K562 (cell line): Measurements from ENCODE around the gene COL4A1. TPM values are rescaled to one million over a fixed set of nuclear protein-coding genes. Genes with fewer than 3 reads are reported as not detected.

Source experiments
- ATAC-seq: fragments of 200-7000 bp; cut with Tn5 transposase; 3 replicates; pipeline ENCODE4 v1.9.1; 2020; ENCODE audit warnings: moderate library complexity
- BruUV-seq: library from RNA; stranded (reverse); fragments of 400-500 nt; replicated peaks from 2 replicates; lab custom pipeline; 2021; lab: Mats Ljungman, UMichigan
- CTCF ChIA-PET: fragments of 300-600 bp; formaldehyde crosslinking; extraction: SDS; loops from one replicate; lab custom pipeline; 2021; ENCODE audit warnings: low intra/inter-chr PET ratio; lab: Yijun Ruan, JAX
- POLR2A ChIA-PET: fragments of 300-600, 350-650 bp; sonication (Branson Sonifier 250); formaldehyde crosslinking; extraction: SDS; loops from one replicate; lab custom pipeline; 2021; ENCODE audit warnings: antibody characterized with exemption, inconsistent platforms; lab: Yijun Ruan, JAX
- DNase-seq, 4 experiments: peaks; one replicate each; pipeline versions ENCODE4 v3.0.0 to v3.0.0-alpha.2; 2011 to 2018; ENCODE audit warnings: low spot score in 3 of 4, mixed read lengths in 3 of 4; ENCODE audit errors: extremely low read depth in 1 of 4
- FAIRE-seq: peaks from 2 replicates; lab custom pipeline; 2011; peaks lifted over from hg19 to GRCh38; lab: Jason Lieb, UNC
- H2AFZ ChIP-seq: 2 replicates; pipeline ENCODE4 v1.6.0; 2011; ENCODE audit warnings: low read depth, low read length, control low read depth, inconsistent platforms
- H3K27ac ChIP-seq: fragments of 200-600 bp; 3 replicates; pipeline ENCODE4 v1.8.0; 2011; ENCODE audit warnings: low read depth, mild to moderate bottlenecking, control low read depth, inconsistent platforms, low read length, moderate library complexity, mixed read lengths; ENCODE audit errors: extremely low read depth
- H3K27me3 ChIP-seq, 2 experiments: fragments of 300-600 bp in 1 of 2; 2 replicates in 1 of 2; 3 replicates in 1 of 2; pipeline versions ENCODE4 v1.6.0 to v1.8.0; 2011; ENCODE audit warnings: inconsistent platforms in 2 of 2, low read length in 2 of 2, mild to moderate bottlenecking in 1 of 2, mixed read lengths in 1 of 2, moderate library complexity in 1 of 2; ENCODE audit not compliant: control insufficient read depth in 2 of 2, insufficient read depth in 2 of 2
- H3K36me3 ChIP-seq: fragments of 300-600 bp; 3 replicates; pipeline ENCODE4 v1.8.0; 2011; ENCODE audit warnings: mild to moderate bottlenecking, low read length, inconsistent platforms; ENCODE audit not compliant: control insufficient read depth, insufficient read depth
- H3K4me1 ChIP-seq, 2 experiments: fragments of 200-600 bp in 1 of 2; replicated peaks in 1 of 2; 2 replicates in 1 of 2; 3 replicates in 1 of 2; pipeline versions ENCODE4 v1.5.1 to v1.8.0; 2011; ENCODE audit warnings: inconsistent platforms in 2 of 2, low read length in 2 of 2, mild to moderate bottlenecking in 1 of 2, mixed read lengths in 1 of 2, moderate library complexity in 1 of 2; ENCODE audit not compliant: control insufficient read depth in 2 of 2, insufficient read depth in 2 of 2
- H3K4me2 ChIP-seq: 2 replicates; pipeline ENCODE4 v1.6.1; 2011; ENCODE audit warnings: low read length, control low read depth, inconsistent platforms, mixed read lengths; ENCODE audit not compliant: insufficient read depth
- H3K4me3 ChIP-seq: fragments of 200-600 bp; sonication (generic), shearing (Covaris generic); 2 replicates; pipeline ENCODE4 v1.5.1; 2016; ENCODE audit warnings: control low read depth, inconsistent platforms
- H3K79me2 ChIP-seq: fragments of 200-600 bp; 3 replicates; pipeline ENCODE4 v1.8.0; 2011; ENCODE audit warnings: low read length, inconsistent platforms; ENCODE audit not compliant: control insufficient read depth, insufficient read depth
- H3K9ac ChIP-seq, 2 experiments: 2 replicates each; pipeline versions ENCODE4 v1.6.0 to v1.6.1; 2011; ENCODE audit warnings: low read depth in 2 of 2, low read length in 2 of 2, control low read depth in 1 of 2, inconsistent platforms in 1 of 2, mild to moderate bottlenecking in 1 of 2, mixed read lengths in 1 of 2; ENCODE audit not compliant: insufficient read depth in 1 of 2
- H3K9me1 ChIP-seq: one replicate; pipeline ENCODE4 v1.6.0; 2011; ENCODE audit warnings: inconsistent platforms, mild to moderate bottlenecking, low read length, moderate library complexity; ENCODE audit not compliant: control insufficient read depth, insufficient read depth
- H3K9me3 ChIP-seq: replicated peaks from 2 replicates; pipeline ENCODE4 v1.5.1; 2011; ENCODE audit warnings: low read depth, low read length, inconsistent platforms; ENCODE audit not compliant: control insufficient read depth, insufficient read depth
- H4K20me1 ChIP-seq: replicated peaks from 2 replicates; pipeline ENCODE4 v1.6.1; 2011; ENCODE audit warnings: low read length, inconsistent platforms, mixed read lengths; ENCODE audit not compliant: control insufficient read depth, insufficient read depth
- CHD4 ChIP-seq: fragments of 200-600 bp; sonication (generic); IDR thresholded peaks from 3 replicates; pipeline ENCODE4 v1.6.1; 2012; ENCODE audit warnings: low read depth, mild to moderate bottlenecking, mixed read lengths, low read length, inconsistent platforms; ENCODE audit not compliant: insufficient read depth, insufficient replicate concordance, poor library complexity, severe bottlenecking
- ILK ChIP-seq: fragments of 450-650 bp; IDR thresholded peaks from 2 replicates; pipeline ENCODE4 v1.6.1; 2016; ENCODE audit warnings: missing genetic modification characterization, low read depth, mild to moderate bottlenecking, missing compliant biosample characterization, moderate library complexity, borderline replicate concordance
- NR3C1 ChIP-seq: sonication (generic); formaldehyde crosslinking; IDR thresholded peaks from 2 replicates; pipeline ENCODE4 v1.8.1; 2022; ENCODE audit warnings: missing genetic modification reagents
- PURB ChIP-seq: sonication (generic); formaldehyde crosslinking; IDR thresholded peaks from 2 replicates; pipeline ENCODE4 v1.9.0; 2021; ENCODE audit warnings: low read depth, mild to moderate bottlenecking, missing genetic modification reagents
- RCOR1 ChIP-seq, 2 experiments: IDR thresholded peaks; 2 replicates each; pipeline ENCODE4 v1.6.1; 2012; ENCODE audit warnings: low read depth in 2 of 2, low read length in 2 of 2, borderline replicate concordance in 1 of 2, improper control_type of control experiment in 1 of 2
- TFAM ChIP-seq: fragments of 250-450 bp; sonication (Bioruptor Pico); conservative IDR thresholded peaks from 2 replicates; pipeline ENCODE4 v1.5.0; 2021; ENCODE audit warnings: mild to moderate bottlenecking, moderate library complexity
- ZBTB8A ChIP-seq: fragments of 450-650 bp; IDR thresholded peaks from 2 replicates; pipeline ENCODE4 v1.6.1; 2018; ENCODE audit warnings: mild to moderate bottlenecking, moderate library complexity; ENCODE audit not compliant: partially characterized antibody
- ZKSCAN3 ChIP-seq: fragments of 250-450 bp; sonication (Bioruptor Pico); IDR thresholded peaks from 2 replicates; pipeline ENCODE4 v1.4.0; 2020
- ZNF133 ChIP-seq: fragments of 250-450 bp; sonication (Bioruptor Pico); IDR thresholded peaks from 2 replicates; pipeline ENCODE4 v1.4.0; 2020; ENCODE audit warnings: mild to moderate bottlenecking
- ZNF324 ChIP-seq: fragments of 250-450 bp; sonication (Bioruptor Pico); IDR thresholded peaks from 2 replicates; pipeline ENCODE4 v1.4.0; 2020; ENCODE audit warnings: mild to moderate bottlenecking
- ZNF561 ChIP-seq: fragments of 450-650 bp; formaldehyde crosslinking; conservative IDR thresholded peaks from 2 replicates; pipeline ENCODE4 v1.4.0; 2020; ENCODE audit warnings: mild to moderate bottlenecking, moderate library complexity
- WGBS: fragments of 100-300 bp; shearing (Covaris generic); methylation state at CpG from one replicate; pipeline ENCODE4 v1.1.6; 2016; ENCODE audit warnings: low coverage, mixed read lengths; ENCODE audit not compliant: insufficient coverage; ENCODE audit errors: missing lambda C conversion rate; 5-methylcytosine and 5-hydroxymethylcytosine counted together
- in situ Hi-C: fragments of 300-500 bp; cut with MboI; formaldehyde crosslinking; loops from 4 replicates; pipeline ENCODE4 v1.15.0; 2018; ENCODE audit warnings: inconsistent platforms, mixed read lengths
- intact Hi-C: fragments of 100-400 bp; cut with micrococcal nuclease; formaldehyde crosslinking; loops from 2 replicates; pipeline ENCODE4 v1.14.2; 2022
- polyA plus RNA-seq, 8 experiments: library from polyadenylated mRNA; depleted of rRNA in 4 of 8; stranded (reverse) in 5 of 8; unstranded in 3 of 8; fragments of >200 nt; fragmentation: Nextera tagmentation in 2 of 8; fragmentation: Illumina TruSeq in 1 of 8; extraction: Ambion mirVana in 2 of 8; extraction: Trizol in 1 of 8; gene quantifications; 2 replicates each; pipeline versions ENCODE4 v1.2.1 to v1.2.3, GENCODE V29; 2011 to 2014; ENCODE audit warnings: inconsistent platforms in 1 of 8, missing spikeins in 1 of 8
- total RNA-seq, 7 experiments: library from RNA; depleted of rRNA in 6 of 7; stranded (reverse); fragments of >200 nt in 6 of 7; fragmentation: Illumina TruSeq in 2 of 7; extraction: Trizol in 2 of 7; gene quantifications; 2 replicates each; pipeline versions ENCODE4 v1.2.1 to v1.2.3, GENCODE V29; 2011 to 2021; ENCODE audit warnings: low replicate concordance in 1 of 7
- TF ChIP-seq, protein P1 (sequence below): fragments of 250-450 bp; sonication (Bioruptor Pico); IDR thresholded peaks from 2 replicates; pipeline ENCODE4 v1.4.0; 2020; ENCODE audit warnings: mild to moderate bottlenecking
- TF ChIP-seq, protein P2 (sequence below): sonication (generic); formaldehyde crosslinking; IDR thresholded peaks from 2 replicates; pipeline ENCODE4 v1.4.0; 2020; ENCODE audit warnings: mild to moderate bottlenecking, missing genetic modification reagents
- TF ChIP-seq, protein P3 (sequence below): sonication (generic); formaldehyde crosslinking; IDR thresholded peaks from 2 replicates; pipeline ENCODE4 v1.8.1; 2023; ENCODE audit warnings: mild to moderate bottlenecking, missing genetic modification reagents
- TF ChIP-seq, protein P4 (sequence below): fragments of 450-650 bp; IDR thresholded peaks from 2 replicates; pipeline ENCODE4 v1.6.1; 2016

The COL4A1 gene
- total and polyA plus RNA-seq, 9 of the 15 experiments (the other 6 are each of a cell fraction or from before 2014, with no cell fraction given) = 0.35 TPM; not detected in 8

DNA sequence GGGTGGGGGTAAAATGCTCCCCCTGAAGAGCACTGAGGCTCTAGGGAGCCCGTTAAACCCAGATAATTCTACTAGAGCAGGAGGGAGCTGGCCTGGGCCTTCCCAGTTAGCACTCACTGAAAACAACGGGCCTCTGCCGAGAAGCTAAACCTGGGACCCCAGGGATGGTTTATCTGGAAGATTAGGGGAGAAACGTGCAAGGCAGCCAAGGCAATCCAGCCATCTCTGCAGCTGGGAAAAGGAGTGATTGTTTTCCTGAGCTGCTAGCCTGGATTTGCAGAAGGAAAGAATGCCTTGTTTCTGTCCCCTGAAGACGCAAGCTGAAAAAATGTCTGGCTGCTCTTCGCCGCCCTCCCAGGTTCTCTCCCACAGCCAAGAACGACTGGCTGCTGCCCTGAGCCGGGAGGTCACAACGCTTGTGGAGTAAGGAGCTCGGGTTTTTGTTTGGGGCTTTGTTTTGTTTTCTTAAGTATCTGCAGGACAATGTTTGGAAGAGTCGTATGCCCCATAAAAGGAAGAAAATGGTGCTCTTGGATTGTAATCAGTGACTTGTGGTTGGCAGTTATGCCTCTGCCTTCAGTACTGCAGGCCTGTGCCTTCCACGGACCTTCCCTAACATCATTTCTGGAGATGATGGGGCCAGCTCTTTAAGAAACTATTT lies 31.6 kb upstream of the COL4A1 start (continued):
- TF ChIP-seq, protein P1, sequence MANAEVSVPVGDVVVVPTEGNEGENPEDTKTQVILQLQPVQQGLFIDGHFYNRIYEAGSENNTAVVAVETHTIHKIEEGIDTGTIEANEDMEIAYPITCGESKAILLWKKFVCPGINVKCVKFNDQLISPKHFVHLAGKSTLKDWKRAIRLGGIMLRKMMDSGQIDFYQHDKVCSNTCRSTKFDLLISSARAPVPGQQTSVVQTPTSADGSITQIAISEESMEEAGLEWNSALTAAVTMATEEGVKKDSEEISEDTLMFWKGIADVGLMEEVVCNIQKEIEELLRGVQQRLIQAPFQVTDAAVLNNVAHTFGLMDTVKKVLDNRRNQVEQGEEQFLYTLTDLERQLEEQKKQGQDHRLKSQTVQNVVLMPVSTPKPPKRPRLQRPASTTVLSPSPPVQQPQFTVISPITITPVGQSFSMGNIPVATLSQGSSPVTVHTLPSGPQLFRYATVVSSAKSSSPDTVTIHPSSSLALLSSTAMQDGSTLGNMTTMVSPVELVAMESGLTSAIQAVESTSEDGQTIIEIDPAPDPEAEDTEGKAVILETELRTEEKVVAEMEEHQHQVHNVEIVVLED (CRISPR knock-in tag) = no peak
- TF ChIP-seq NR3C1 (CRISPR knock-in tag) (no peak), ZBTB8A (no peak), PURB (no peak), ZKSCAN3 (CRISPR knock-in tag) (no peak), CHD4 (no peak), ZNF561 (CRISPR knock-in tag) (no peak)

DNA sequence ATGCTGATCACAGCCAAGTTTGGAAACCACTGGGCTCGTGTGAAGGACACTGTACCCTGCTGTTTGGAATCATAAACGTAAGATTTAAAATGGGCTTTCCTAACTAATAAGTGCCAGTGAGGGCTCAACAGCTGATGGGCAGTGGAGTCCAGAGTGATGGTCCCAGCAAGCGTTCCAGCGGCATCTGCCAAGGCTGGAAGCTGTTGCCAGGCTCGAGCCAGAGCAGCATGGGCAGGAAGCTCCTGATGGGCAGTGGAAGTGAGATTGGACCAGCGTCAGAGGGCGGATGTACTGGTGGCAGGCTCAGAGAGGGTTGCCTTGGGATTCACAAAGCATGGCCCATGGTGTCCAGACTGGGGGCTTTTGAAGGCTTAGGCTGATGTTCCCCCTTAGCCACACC lies 30.3 kb upstream of the COL4A1 start:
- no peaks in the 10 kb centered on the region for H3K36me3 ChIP-seq
- no peak overlapping the region for H3K27ac ChIP-seq
- in situ Hi-C loops (no loop called here), intact Hi-C loops (no loop called here)
- POLR2A ChIA-PET = no interaction called here
- CTCF ChIA-PET = no interaction called here
- no peak overlapping the region for H3K4me3 ChIP-seq
- no peak for ATAC-seq
- no peak for DNase-seq
- peaks cover 0 to 30% of the 10 kb centered on the region in 2 experiments; a peak in 4 of 5 replicates for H3K27me3 ChIP-seq
- no peaks in the 10 kb centered on the region for H3K79me2 ChIP-seq
- H3K9me1 ChIP-seq = no peaks in the 10 kb centered on the region
- H3K4me1 ChIP-seq = no peaks in the 10 kb centered on the region
- no peak overlapping the region for H2AFZ ChIP-seq
- H4K20me1 ChIP-seq = no peaks in the 10 kb centered on the region
- 5% methylated on average over 7 of the region's 7 CpGs for WGBS
- no TSS peak for BruUV-seq
- H3K4me2 ChIP-seq = no peak overlapping the region
- no peaks in the 10 kb centered on the region for H3K9me3 ChIP-seq
- H3K9ac ChIP-seq = no peak overlapping the region
- no peak for FAIRE-seq
- TF ChIP-seq RCOR1 (IDR thresholded peaks at IDR 0.05; ENCODE audit: borderline replicate concordance in 1 of 2, low read depth in 2 of 2, low read length in 2 of 2) = no peak
- TF ChIP-seq TFAM (CRISPR knock-in tag) = no peak
- TF ChIP-seq, protein P2, sequence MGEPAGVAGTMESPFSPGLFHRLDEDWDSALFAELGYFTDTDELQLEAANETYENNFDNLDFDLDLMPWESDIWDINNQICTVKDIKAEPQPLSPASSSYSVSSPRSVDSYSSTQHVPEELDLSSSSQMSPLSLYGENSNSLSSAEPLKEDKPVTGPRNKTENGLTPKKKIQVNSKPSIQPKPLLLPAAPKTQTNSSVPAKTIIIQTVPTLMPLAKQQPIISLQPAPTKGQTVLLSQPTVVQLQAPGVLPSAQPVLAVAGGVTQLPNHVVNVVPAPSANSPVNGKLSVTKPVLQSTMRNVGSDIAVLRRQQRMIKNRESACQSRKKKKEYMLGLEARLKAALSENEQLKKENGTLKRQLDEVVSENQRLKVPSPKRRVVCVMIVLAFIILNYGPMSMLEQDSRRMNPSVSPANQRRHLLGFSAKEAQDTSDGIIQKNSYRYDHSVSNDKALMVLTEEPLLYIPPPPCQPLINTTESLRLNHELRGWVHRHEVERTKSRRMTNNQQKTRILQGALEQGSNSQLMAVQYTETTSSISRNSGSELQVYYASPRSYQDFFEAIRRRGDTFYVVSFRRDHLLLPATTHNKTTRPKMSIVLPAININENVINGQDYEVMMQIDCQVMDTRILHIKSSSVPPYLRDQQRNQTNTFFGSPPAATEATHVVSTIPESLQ = no peak
- no peak for TF ChIP-seq ILK
- TF ChIP-seq ZNF324 = no peak
- TF ChIP-seq, protein P3, sequence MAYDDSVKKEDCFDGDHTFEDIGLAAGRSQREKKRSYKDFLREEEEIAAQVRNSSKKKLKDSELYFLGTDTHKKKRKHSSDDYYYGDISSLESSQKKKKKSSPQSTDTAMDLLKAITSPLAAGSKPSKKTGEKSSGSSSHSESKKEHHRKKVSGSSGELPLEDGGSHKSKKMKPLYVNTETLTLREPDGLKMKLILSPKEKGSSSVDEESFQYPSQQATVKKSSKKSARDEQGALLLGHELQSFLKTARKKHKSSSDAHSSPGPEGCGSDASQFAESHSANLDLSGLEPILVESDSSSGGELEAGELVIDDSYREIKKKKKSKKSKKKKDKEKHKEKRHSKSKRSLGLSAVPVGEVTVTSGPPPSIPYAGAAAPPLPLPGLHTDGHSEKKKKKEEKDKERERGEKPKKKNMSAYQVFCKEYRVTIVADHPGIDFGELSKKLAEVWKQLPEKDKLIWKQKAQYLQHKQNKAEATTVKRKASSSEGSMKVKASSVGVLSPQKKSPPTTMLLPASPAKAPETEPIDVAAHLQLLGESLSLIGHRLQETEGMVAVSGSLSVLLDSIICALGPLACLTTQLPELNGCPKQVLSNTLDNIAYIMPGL (CRISPR knock-in tag) = no peak
- TF ChIP-seq, protein P4, sequence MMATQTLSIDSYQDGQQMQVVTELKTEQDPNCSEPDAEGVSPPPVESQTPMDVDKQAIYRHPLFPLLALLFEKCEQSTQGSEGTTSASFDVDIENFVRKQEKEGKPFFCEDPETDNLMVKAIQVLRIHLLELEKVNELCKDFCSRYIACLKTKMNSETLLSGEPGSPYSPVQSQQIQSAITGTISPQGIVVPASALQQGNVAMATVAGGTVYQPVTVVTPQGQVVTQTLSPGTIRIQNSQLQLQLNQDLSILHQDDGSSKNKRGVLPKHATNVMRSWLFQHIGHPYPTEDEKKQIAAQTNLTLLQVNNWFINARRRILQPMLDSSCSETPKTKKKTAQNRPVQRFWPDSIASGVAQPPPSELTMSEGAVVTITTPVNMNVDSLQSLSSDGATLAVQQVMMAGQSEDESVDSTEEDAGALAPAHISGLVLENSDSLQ = no peak
- no peak for TF ChIP-seq ZNF133
